ENCODE measurements around the gene FYN.

Gene FYN

DNA sequence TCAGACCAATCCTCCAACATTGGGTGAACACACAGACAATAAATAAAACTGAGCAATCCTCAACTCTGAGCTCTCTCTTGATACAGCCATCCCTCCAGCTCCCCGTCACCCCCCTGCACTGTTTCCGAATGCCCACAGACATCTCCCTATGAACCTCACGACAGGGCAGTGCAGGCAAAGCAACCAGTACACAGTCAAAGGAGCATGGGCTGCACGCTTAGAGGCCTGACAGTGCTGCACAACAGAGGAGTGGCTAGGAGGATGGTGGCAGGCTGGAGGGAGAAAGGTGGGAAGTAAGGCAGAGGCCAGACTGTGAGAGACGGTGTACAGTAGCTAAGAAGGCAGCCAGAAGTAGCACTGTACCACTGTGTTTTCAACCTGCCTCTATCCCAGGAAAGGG is 24.0 kb downstream of the FYN start:
- Histone ChIP-seq H3K9ac (ENCODE audit: low read length) (no peak overlapping the region), H3K9me2 (replicated peaks; ENCODE audit: insufficient read depth, low read length) (no peaks in the 10 kb centered on the region), H3K27ac (ENCODE audit: low read depth, low read length) (no peak overlapping the region), H3K4me2 (ENCODE audit: low read depth, low read length, poor library complexity, severe bottlenecking) (no peak overlapping the region), H4K20me1 (ENCODE audit: low read depth, low read length) (no peaks in the 10 kb centered on the region), H3K36me3 (ENCODE audit: low read length) (no peaks in the 10 kb centered on the region), H3K79me2 (ENCODE audit: insufficient read depth, low read length) (no peaks in the 10 kb centered on the region), H3K4me3 (ENCODE audit: insufficient read depth, low read length, poor library complexity, severe bottlenecking) (no peak overlapping the region), H2AFZ (ENCODE audit: low read depth, low read length, severe bottlenecking) (no peak overlapping the region), H3F3A (ENCODE audit: insufficient read depth) (no peaks in the 10 kb centered on the region), H3K9me3 (ENCODE audit: insufficient read depth, low read length) (no peaks in the 10 kb centered on the region), H3K27me3 (ENCODE audit: low read length) (no peaks in the 10 kb centered on the region)
- TF ChIP-seq, protein P1, sequence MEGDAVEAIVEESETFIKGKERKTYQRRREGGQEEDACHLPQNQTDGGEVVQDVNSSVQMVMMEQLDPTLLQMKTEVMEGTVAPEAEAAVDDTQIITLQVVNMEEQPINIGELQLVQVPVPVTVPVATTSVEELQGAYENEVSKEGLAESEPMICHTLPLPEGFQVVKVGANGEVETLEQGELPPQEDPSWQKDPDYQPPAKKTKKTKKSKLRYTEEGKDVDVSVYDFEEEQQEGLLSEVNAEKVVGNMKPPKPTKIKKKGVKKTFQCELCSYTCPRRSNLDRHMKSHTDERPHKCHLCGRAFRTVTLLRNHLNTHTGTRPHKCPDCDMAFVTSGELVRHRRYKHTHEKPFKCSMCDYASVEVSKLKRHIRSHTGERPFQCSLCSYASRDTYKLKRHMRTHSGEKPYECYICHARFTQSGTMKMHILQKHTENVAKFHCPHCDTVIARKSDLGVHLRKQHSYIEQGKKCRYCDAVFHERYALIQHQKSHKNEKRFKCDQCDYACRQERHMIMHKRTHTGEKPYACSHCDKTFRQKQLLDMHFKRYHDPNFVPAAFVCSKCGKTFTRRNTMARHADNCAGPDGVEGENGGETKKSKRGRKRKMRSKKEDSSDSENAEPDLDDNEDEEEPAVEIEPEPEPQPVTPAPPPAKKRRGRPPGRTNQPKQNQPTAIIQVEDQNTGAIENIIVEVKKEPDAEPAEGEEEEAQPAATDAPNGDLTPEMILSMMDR (IDR thresholded peaks at IDR 0.05; ENCODE audit: insufficient read depth, low read length, poor library complexity, severe bottlenecking), result no peak
- no peak for TF ChIP-seq EZH2phosphoT487 (conservative IDR thresholded peaks at IDR 0.05; ENCODE audit: low read length)

DNA sequence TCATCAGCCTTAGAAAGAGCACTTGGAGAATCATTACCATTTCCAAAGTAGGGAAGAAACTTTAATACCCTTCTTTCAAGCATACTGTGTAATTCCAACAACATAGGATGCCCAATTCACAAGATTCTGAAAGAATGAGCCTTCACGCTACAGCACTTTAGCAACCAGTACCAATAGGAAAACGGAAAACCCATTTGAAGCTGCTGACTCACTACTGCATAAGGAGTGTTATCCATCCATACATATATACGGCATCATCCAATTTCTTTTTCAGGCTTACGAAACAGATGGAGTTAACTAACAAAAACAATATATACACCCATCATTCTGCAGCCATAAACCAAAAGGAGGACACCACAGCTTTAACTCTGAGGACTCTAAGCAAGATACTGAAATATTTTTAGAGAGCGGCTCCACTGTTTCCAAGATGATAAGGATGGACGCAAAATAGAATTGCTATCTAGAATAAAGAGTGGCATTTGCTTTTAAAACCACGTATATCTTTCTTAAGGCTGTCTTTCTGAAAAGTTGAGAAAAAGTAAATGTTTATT is 24.9 kb downstream of the FYN start:
- Histone ChIP-seq H3F3A (ENCODE audit: insufficient read depth) (no peaks in the 10 kb centered on the region), H3K36me3 (ENCODE audit: low read length) (no peaks in the 10 kb centered on the region), H2AFZ (ENCODE audit: low read depth, low read length, severe bottlenecking) (no peak overlapping the region), H3K9me3 (ENCODE audit: insufficient read depth, low read length) (no peaks in the 10 kb centered on the region), H3K27me3 (ENCODE audit: low read length) (no peaks in the 10 kb centered on the region), H3K9ac (ENCODE audit: low read length) (no peak overlapping the region), H3K27ac (ENCODE audit: low read depth, low read length) (no peak overlapping the region), H3K79me2 (ENCODE audit: insufficient read depth, low read length) (no peaks in the 10 kb centered on the region), H4K20me1 (ENCODE audit: low read depth, low read length) (no peaks in the 10 kb centered on the region), H3K4me3 (ENCODE audit: insufficient read depth, low read length, poor library complexity, severe bottlenecking) (no peak overlapping the region), H3K4me2 (ENCODE audit: low read depth, low read length, poor library complexity, severe bottlenecking) (no peak overlapping the region), H3K9me2 (replicated peaks; ENCODE audit: insufficient read depth, low read length) (no peaks in the 10 kb centered on the region)
- TF ChIP-seq EZH2phosphoT487 (conservative IDR thresholded peaks at IDR 0.05; ENCODE audit: low read length), result no peak
- TF ChIP-seq, protein P1 (IDR thresholded peaks at IDR 0.05; ENCODE audit: insufficient read depth, low read length, poor library complexity, severe bottlenecking), result no peak

DNA sequence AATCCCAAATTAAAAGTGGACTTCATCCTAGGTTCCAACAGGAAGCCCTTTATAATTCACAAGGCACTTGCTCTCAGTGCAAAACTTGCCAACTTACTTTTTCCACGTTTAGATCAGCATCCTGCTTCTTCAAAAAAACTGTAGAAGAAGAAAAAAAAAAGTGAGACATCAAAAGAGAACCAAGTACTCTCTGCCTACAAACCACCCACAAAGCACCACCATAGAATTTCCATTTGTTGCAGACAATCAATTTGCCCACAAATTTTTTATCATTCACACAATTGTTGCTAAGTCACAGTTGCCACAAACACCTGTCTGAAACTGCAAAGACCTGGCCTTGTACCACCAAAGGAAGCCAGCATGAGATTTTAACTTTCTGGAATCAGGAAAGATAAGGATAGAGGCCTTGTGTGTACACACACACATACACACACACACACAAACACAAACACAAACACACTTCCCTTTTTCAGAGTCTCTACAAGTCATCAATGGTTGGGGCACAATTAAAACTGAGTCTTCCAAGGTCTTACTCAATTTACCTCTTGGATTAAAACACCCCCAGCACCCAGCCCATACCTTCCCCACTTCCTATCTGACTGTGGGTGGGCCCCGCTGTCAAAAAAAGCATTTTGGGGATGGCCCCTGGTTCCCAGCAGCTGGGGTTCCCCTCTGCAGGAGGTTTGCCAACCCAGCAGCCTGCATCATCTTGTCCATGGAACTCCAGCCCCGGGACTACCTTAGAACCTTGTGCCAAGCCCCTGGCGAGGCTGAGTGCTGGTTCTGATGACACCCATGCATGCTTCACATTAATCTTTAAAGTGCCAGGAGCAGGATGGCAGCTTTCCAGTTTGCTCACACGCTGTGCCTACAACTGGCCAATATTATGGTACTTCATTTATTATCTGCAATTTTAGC is 26.5 kb downstream of the FYN start:
- H3K9me3 ChIP-seq (ENCODE audit: insufficient read depth, low read length), result no peaks in the 10 kb centered on the region
- no peaks in the 10 kb centered on the region for H4K20me1 ChIP-seq (ENCODE audit: low read depth, low read length)
- no peaks in the 10 kb centered on the region for H3K9me2 ChIP-seq (replicated peaks; ENCODE audit: insufficient read depth, low read length)
- H3K36me3 ChIP-seq (ENCODE audit: low read length), result no peaks in the 10 kb centered on the region
- no peak overlapping the region for H3K27ac ChIP-seq (ENCODE audit: low read depth, low read length)
- H3K9ac ChIP-seq (ENCODE audit: low read length), result no peak overlapping the region
- H3K27me3 ChIP-seq (ENCODE audit: low read length), result no peaks in the 10 kb centered on the region
- no peaks in the 10 kb centered on the region for H3K79me2 ChIP-seq (ENCODE audit: insufficient read depth, low read length)
- H3F3A ChIP-seq (ENCODE audit: insufficient read depth), result no peaks in the 10 kb centered on the region
- no peak overlapping the region for H2AFZ ChIP-seq (ENCODE audit: low read depth, low read length, severe bottlenecking)
- TF ChIP-seq EZH2phosphoT487 (conservative IDR thresholded peaks at IDR 0.05; ENCODE audit: low read length), result no peak
- TF ChIP-seq, protein P1 (IDR thresholded peaks at IDR 0.05; ENCODE audit: insufficient read depth, low read length, poor library complexity, severe bottlenecking), result no peak
- no peak overlapping the region for H3K4me2 ChIP-seq (ENCODE audit: low read depth, low read length, poor library complexity, severe bottlenecking)
- H3K4me3 ChIP-seq (ENCODE audit: insufficient read depth, low read length, poor library complexity, severe bottlenecking), result no peak overlapping the region

Data from SU-DHL-6 (cell line).